Endodermal cell (in vitro differentiated cells): ENCODE measurements around the gene DBNL. TPM values are rescaled to one million over a fixed set of nuclear protein-coding genes. Genes with fewer than 3 reads are reported as not detected.

ENCODE experiments used
- DNase-seq: peaks from one replicate; pipeline ENCODE4 v3.0.0-alpha.2; 2017
- H3K27ac ChIP-seq: 2 replicates; pipeline ENCODE4 v1.5.1; 2013; ENCODE audit warnings: mild to moderate bottlenecking, low read depth, low read length, moderate library complexity
- H3K27me3 ChIP-seq: 2 replicates; pipeline ENCODE4 v1.6.1; 2013; ENCODE audit warnings: mild to moderate bottlenecking, low read length, moderate library complexity; ENCODE audit not compliant: insufficient read depth, control insufficient read depth, poor library complexity, severe bottlenecking
- H3K36me3 ChIP-seq: 2 replicates; pipeline ENCODE4 v1.7.0; 2013; ENCODE audit warnings: mild to moderate bottlenecking, low read length, moderate library complexity; ENCODE audit not compliant: control insufficient read depth, insufficient read depth
- H3K4me1 ChIP-seq: one replicate; pipeline ENCODE4 v1.7.0; 2013; ENCODE audit warnings: low read length; ENCODE audit not compliant: control insufficient read depth, insufficient read depth
- H3K4me3 ChIP-seq: 2 replicates; pipeline ENCODE4 v1.5.1; 2013; ENCODE audit warnings: mild to moderate bottlenecking, low read length, moderate library complexity
- H3K9ac ChIP-seq: 2 replicates; pipeline ENCODE4 v1.6.1; 2013; ENCODE audit warnings: mild to moderate bottlenecking, low read length, moderate library complexity; ENCODE audit not compliant: poor library complexity, severe bottlenecking; ENCODE audit errors: extremely low read depth
- H3K9me3 ChIP-seq: 2 replicates; pipeline ENCODE4 v1.6.1; 2013; ENCODE audit warnings: mild to moderate bottlenecking, low read length, moderate library complexity; ENCODE audit not compliant: control insufficient read depth
- H3K27ac Mint-ChIP-seq: 2 replicates; pipeline ENCODE4 v1.8.0; 2020; ENCODE audit warnings: mixed read lengths
- H3K27me3 Mint-ChIP-seq: 2 replicates; pipeline ENCODE4 v1.8.0; 2021; ENCODE audit warnings: mild to moderate bottlenecking, mixed read lengths; ENCODE audit not compliant: insufficient read depth
- H3K36me3 Mint-ChIP-seq: 2 replicates; pipeline ENCODE4 v1.8.0; 2020; ENCODE audit warnings: low read depth, mixed read lengths
- H3K4me1 Mint-ChIP-seq: 2 replicates; pipeline ENCODE4 v1.8.0; 2020; ENCODE audit warnings: mixed read lengths
- H3K4me3 Mint-ChIP-seq: 2 replicates; pipeline ENCODE4 v1.8.0; 2020; ENCODE audit warnings: mild to moderate bottlenecking, moderate library complexity, mixed read lengths
- H3K9me3 Mint-ChIP-seq: 2 replicates; pipeline ENCODE4 v1.8.0; 2020; ENCODE audit warnings: mild to moderate bottlenecking, mixed read lengths
- CTCF ChIP-seq: fragments of 200-600 bp; sonication (generic); conservative IDR thresholded peaks from 2 replicates; pipeline ENCODE4 v1.5.0; 2021; ENCODE audit warnings: antibody characterized with exemption, mild to moderate bottlenecking
- WGBS, 2 experiments: methylation state at CpG; one replicate each; pipeline versions ENCODE4 v1.1.5 to v1.1.7; 2013; ENCODE audit warnings: missing lambda C conversion rate in 2 of 2, mixed read lengths in 1 of 2; ENCODE audit not compliant: insufficient coverage in 1 of 2, insufficient read length in 1 of 2; 5-methylcytosine and 5-hydroxymethylcytosine counted together
- total RNA-seq, 2 donors: library from RNA; stranded (reverse); fragmentation: NEBNext Ultra II Directional in 1 of 2; extraction: Animal tissue kit (Norgen Biotek cat#: 25700) in 1 of 2; gene quantifications; 2 replicates in 1 of 2; 3 replicates in 1 of 2; pipeline ENCODE4 v1.2.1, GENCODE V29; 2021

DBNL gene
- total RNA-seq, 2 donors from 2014 or later, result 47.0 to 50.9 TPM

GRCh38 chr7:44063547-44063893 lies 19.0 kb downstream of the DBNL start:
- H3K4me1 ChIP-seq, result peaks cover 10% of the 10 kb centered on the region
- H3K9ac ChIP-seq, result no peak overlapping the region
- TF ChIP-seq CTCF, result no peak
- no peak overlapping the region for H3K27ac ChIP-seq
- no peaks in the 10 kb centered on the region for H3K9me3 Mint-ChIP-seq
- peaks cover 3% of the 10 kb centered on the region for H3K4me1 Mint-ChIP-seq
- H3K27me3 Mint-ChIP-seq, result peaks cover 17% of the 10 kb centered on the region
- H3K36me3 ChIP-seq, result peaks cover 22% of the 10 kb centered on the region
- no peak overlapping the region for H3K4me3 ChIP-seq
- DNase-seq, result peak; percentile 68
- H3K36me3 Mint-ChIP-seq, result peaks cover 24% of the 10 kb centered on the region
- no peaks in the 10 kb centered on the region for H3K9me3 ChIP-seq
- peaks cover 3% of the 10 kb centered on the region for H3K27me3 ChIP-seq
- H3K4me3 Mint-ChIP-seq, result no peak overlapping the region
- no peak overlapping the region for H3K27ac Mint-ChIP-seq
- WGBS, 2 experiments, result 43 to 46% methylated on average over 7 to 10 of the region's 10 CpGs

GRCh38 chr7:44063894-44064651 lies 19.6 kb downstream of the DBNL start:
- Histone ChIP-seq H3K36me3 (peaks cover 17% of the 10 kb centered on the region), H3K27ac (no peak overlapping the region), H3K9ac (no peak overlapping the region), H3K4me3 (no peak overlapping the region), H3K27me3 (peaks cover 9% of the 10 kb centered on the region), H3K4me1 (peaks cover 10% of the 10 kb centered on the region), H3K9me3 (no peaks in the 10 kb centered on the region)
- TF ChIP-seq CTCF, result no peak
- Mint-ChIP-seq H3K36me3 (peaks cover 19% of the 10 kb centered on the region), H3K4me3 (no peak overlapping the region), H3K9me3 (no peaks in the 10 kb centered on the region), H3K27me3 (peaks cover 20% of the 10 kb centered on the region), H3K4me1 (peaks cover 3% of the 10 kb centered on the region), H3K27ac (no peak overlapping the region)
- WGBS, 2 experiments, result 53 to 58% methylated on average over 9 to 16 of the region's 16 CpGs
- DNase-seq, result peak; percentile 81

GRCh38 chr7:44064791-44065430 lies 20.4 kb downstream of the DBNL start:
- no peak overlapping the region for H3K27ac Mint-ChIP-seq
- H3K9me3 ChIP-seq, result no peaks in the 10 kb centered on the region
- H3K27me3 Mint-ChIP-seq, result peaks cover 23% of the 10 kb centered on the region
- no peak for DNase-seq
- peaks cover 13% of the 10 kb centered on the region for H3K36me3 Mint-ChIP-seq
- H3K9me3 Mint-ChIP-seq, result no peaks in the 10 kb centered on the region
- 82 to 92% methylated on average over 26 to 33 of the region's 33 CpGs for WGBS, 2 experiments
- TF ChIP-seq CTCF, result no peak
- H3K27ac ChIP-seq, result no peak overlapping the region
- peaks cover 3% of the 10 kb centered on the region for H3K4me1 Mint-ChIP-seq
- H3K4me1 ChIP-seq, result peaks cover 10% of the 10 kb centered on the region
- H3K36me3 ChIP-seq, result peaks cover 11% of the 10 kb centered on the region
- H3K9ac ChIP-seq, result no peak overlapping the region
- H3K4me3 ChIP-seq, result no peak overlapping the region
- peaks cover 10% of the 10 kb centered on the region for H3K27me3 ChIP-seq
- no peak overlapping the region for H3K4me3 Mint-ChIP-seq
